Liver (tissue), 9 donors: ENCODE data around the gene RIC8B. TPM values are rescaled to one million over a fixed set of nuclear protein-coding genes. Genes with fewer than 3 reads are reported as not detected.

ENCODE experiments used
- DNase-seq: peaks from one replicate; pipeline ENCODE4 v3.0.0-alpha.2; 2017; ENCODE audit warnings: low spot score
- H3K27ac ChIP-seq, 2 donors: one replicate each; pipeline ENCODE4 v1.7.0; 2013; ENCODE audit warnings: inconsistent platforms in 2 of 2, low read length in 2 of 2, control low read depth in 1 of 2, low read depth in 1 of 2, mild to moderate bottlenecking in 1 of 2
- H3K27me3 ChIP-seq, 4 donors: one replicate each; pipeline versions ENCODE4 v1.6.1 to v1.7.0; 2013; ENCODE audit warnings: low read length in 3 of 4, inconsistent platforms in 1 of 4, mild to moderate bottlenecking in 1 of 4, moderate library complexity in 1 of 4; ENCODE audit not compliant: control insufficient read depth in 4 of 4, insufficient read depth in 4 of 4
- H3K36me3 ChIP-seq, 4 donors: one replicate each; pipeline versions ENCODE4 v1.6.1 to v1.7.0; 2013; ENCODE audit warnings: low read length in 3 of 4, mild to moderate bottlenecking in 3 of 4, low read depth in 1 of 4, moderate library complexity in 1 of 4; ENCODE audit not compliant: control insufficient read depth in 4 of 4, insufficient read depth in 3 of 4
- H3K4me1 ChIP-seq, 4 donors: one replicate each; pipeline versions ENCODE4 v1.6.1 to v1.7.0; 2013; ENCODE audit warnings: low read length in 3 of 4, mild to moderate bottlenecking in 3 of 4, moderate library complexity in 1 of 4; ENCODE audit not compliant: control insufficient read depth in 4 of 4, insufficient read depth in 4 of 4
- H3K4me3 ChIP-seq, 3 donors: one replicate each; pipeline versions ENCODE4 v1.6.1 to v1.7.0; 2013; ENCODE audit warnings: low read length in 3 of 3, control low read depth in 1 of 3, low read depth in 1 of 3, mild to moderate bottlenecking in 1 of 3
- H3K9ac ChIP-seq, 2 donors: one replicate each; pipeline ENCODE4 v1.7.0; 2013; ENCODE audit warnings: low read length in 2 of 2, mild to moderate bottlenecking in 2 of 2, moderate library complexity in 2 of 2, control low read depth in 1 of 2, low read depth in 1 of 2
- H3K9me3 ChIP-seq, 4 donors: one replicate each; pipeline versions ENCODE4 v1.6.1 to v1.7.0; 2013; ENCODE audit warnings: low read length in 3 of 4; ENCODE audit not compliant: control insufficient read depth in 4 of 4
- EGR1 ChIP-seq, 2 donors: IDR thresholded peaks; 2 replicates each; pipeline ENCODE4 v1.6.1; 2016 to 2018; ENCODE audit warnings: antibody characterized with exemption in 2 of 2, low read depth in 2 of 2
- FOXA1 ChIP-seq: IDR thresholded peaks from 2 replicates; pipeline ENCODE4 v1.6.1; 2016; ENCODE audit warnings: antibody characterized with exemption
- FOXA2 ChIP-seq: IDR thresholded peaks from 2 replicates; pipeline ENCODE4 v1.6.1; 2016; ENCODE audit warnings: antibody characterized with exemption
- GABPA ChIP-seq, 2 donors: IDR thresholded peaks in 1 of 2; conservative IDR thresholded peaks in 1 of 2; 2 replicates each; pipeline ENCODE4 v1.6.1; 2016; ENCODE audit warnings: antibody characterized with exemption in 2 of 2, mild to moderate bottlenecking in 1 of 2, moderate library complexity in 1 of 2
- HNF4A ChIP-seq, 2 donors: conservative IDR thresholded peaks; 2 replicates each; pipeline ENCODE4 v1.6.1; 2016; ENCODE audit warnings: antibody characterized with exemption in 2 of 2, mild to moderate bottlenecking in 2 of 2
- HNF4G ChIP-seq: IDR thresholded peaks from 2 replicates; pipeline ENCODE4 v1.6.1; 2016; ENCODE audit warnings: antibody characterized with exemption
- JUND ChIP-seq, 2 donors: IDR thresholded peaks; 2 replicates each; pipeline ENCODE4 v1.6.1; 2016; ENCODE audit warnings: antibody characterized with exemption in 2 of 2
- NR2F2 ChIP-seq: IDR thresholded peaks from 2 replicates; pipeline ENCODE4 v1.6.1; 2016; ENCODE audit warnings: antibody characterized with exemption
- RAD21 ChIP-seq, 2 donors: IDR thresholded peaks; 2 replicates each; pipeline ENCODE4 v1.6.1; 2016; ENCODE audit warnings: antibody characterized with exemption in 2 of 2, mild to moderate bottlenecking in 2 of 2
- RXRA ChIP-seq, 2 donors: IDR thresholded peaks; 2 replicates each; pipeline ENCODE4 v1.6.1; 2017 to 2018; ENCODE audit warnings: antibody characterized with exemption in 2 of 2, mild to moderate bottlenecking in 1 of 2
- SP1 ChIP-seq: IDR thresholded peaks from 2 replicates; pipeline ENCODE4 v1.6.1; 2018; ENCODE audit warnings: antibody characterized with exemption, mild to moderate bottlenecking
- TAF1 ChIP-seq: conservative IDR thresholded peaks from 2 replicates; pipeline ENCODE4 v1.6.1; 2016; ENCODE audit warnings: antibody characterized with exemption, mild to moderate bottlenecking
- YY1 ChIP-seq: IDR thresholded peaks from 2 replicates; pipeline ENCODE4 v1.6.1; 2016; ENCODE audit warnings: antibody characterized with exemption, mild to moderate bottlenecking
- WGBS: extraction: QIAGEN DNeasy Blood & Tissue Kit; methylation state at CpG from one replicate; pipeline ENCODE4 v1.1.7; 2013; 5-methylcytosine and 5-hydroxymethylcytosine counted together
- polyA plus RNA-seq, 2 donors: library from polyadenylated mRNA; stranded (reverse) in 1 of 2; unstranded in 1 of 2; fragments of 200-250 nt in 1 of 2; fragments of >200 nt in 1 of 2; fragmentation: Nextera tagmentation in 1 of 2; extraction: Ambion mirVana in 1 of 2; gene quantifications; one replicate each; pipeline versions ENCODE4 v1.2.1 to v1.2.3, GENCODE V29; 2013 to 2015
- total RNA-seq, 2 donors: library from RNA; depleted of rRNA; stranded (reverse); fragments of >200 nt; gene quantifications; one replicate each; pipeline ENCODE4 v1.2.3, GENCODE V29; 2014
- TF ChIP-seq, protein P1 (sequence below): fragments of 150-350 bp; IDR thresholded peaks from 2 replicates; pipeline ENCODE4 v1.5.1; 2017; ENCODE audit warnings: improper control_type of control experiment, low read depth, low read length; ENCODE audit not compliant: missing input control
- TF ChIP-seq, protein P2 (sequence below): IDR thresholded peaks from 2 replicates; pipeline ENCODE4 v1.6.1; 2016; ENCODE audit warnings: antibody characterized with exemption
- TF ChIP-seq, protein P3 (sequence below): IDR thresholded peaks from 2 replicates; pipeline ENCODE4 v1.6.1; 2016; ENCODE audit warnings: antibody characterized with exemption
- TF ChIP-seq, protein P4 (sequence below): IDR thresholded peaks from 2 replicates; pipeline ENCODE4 v1.6.1; 2016; ENCODE audit warnings: antibody characterized with exemption
- TF ChIP-seq, protein P5 (sequence below): IDR thresholded peaks from 2 replicates; pipeline ENCODE4 v1.6.1; 2016; ENCODE audit warnings: antibody characterized with exemption, mild to moderate bottlenecking
- donor health status: healthy.
- donor health status: healthy.
- donor health status: healthy.
- donor health status: healthy.
- donor health status: healthy.

Gene RIC8B
- total and polyA plus RNA-seq, 4 donors: 2.7 to 15.1 (median 4.2) TPM

DNA sequence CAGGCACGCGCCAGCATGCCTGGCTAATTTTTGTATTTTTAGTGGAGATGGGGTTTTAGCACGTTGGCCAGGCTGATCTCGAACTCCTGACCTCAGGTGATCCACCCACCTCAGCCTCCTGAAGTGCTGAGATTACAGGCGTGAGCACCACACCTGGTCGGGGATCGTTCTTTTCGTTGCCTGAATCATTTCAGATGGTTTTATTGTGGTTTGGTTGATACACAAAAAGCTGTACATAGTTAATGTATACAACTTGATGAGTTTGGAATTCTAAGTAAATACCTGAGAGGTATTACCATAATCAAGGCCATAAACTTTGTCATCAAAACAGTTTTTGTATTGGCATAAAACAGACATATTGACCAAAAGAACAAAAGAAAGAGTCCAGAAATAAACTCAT is 63.3 kb downstream of the RIC8B start:
- 93% methylated on average over 8 of the region's 8 CpGs for WGBS

More for the DNA sequence above, 63.3 kb downstream of the RIC8B start:
- Histone ChIP-seq H3K27ac (no peak overlapping the region), H3K9me3 (no peaks in the 10 kb centered on the region), H3K9ac (no peak overlapping the region), H3K4me1 (peaks cover 5 to 16% (median 13%) of the 10 kb centered on the region in 4 donors), H3K27me3 (no peaks in the 10 kb centered on the region), H3K4me3 (no peak overlapping the region), H3K36me3 (peaks cover 0 to 3% (median 0%) of the 10 kb centered on the region in 4 donors)
- no peak for DNase-seq
- TF ChIP-seq, protein P1, sequence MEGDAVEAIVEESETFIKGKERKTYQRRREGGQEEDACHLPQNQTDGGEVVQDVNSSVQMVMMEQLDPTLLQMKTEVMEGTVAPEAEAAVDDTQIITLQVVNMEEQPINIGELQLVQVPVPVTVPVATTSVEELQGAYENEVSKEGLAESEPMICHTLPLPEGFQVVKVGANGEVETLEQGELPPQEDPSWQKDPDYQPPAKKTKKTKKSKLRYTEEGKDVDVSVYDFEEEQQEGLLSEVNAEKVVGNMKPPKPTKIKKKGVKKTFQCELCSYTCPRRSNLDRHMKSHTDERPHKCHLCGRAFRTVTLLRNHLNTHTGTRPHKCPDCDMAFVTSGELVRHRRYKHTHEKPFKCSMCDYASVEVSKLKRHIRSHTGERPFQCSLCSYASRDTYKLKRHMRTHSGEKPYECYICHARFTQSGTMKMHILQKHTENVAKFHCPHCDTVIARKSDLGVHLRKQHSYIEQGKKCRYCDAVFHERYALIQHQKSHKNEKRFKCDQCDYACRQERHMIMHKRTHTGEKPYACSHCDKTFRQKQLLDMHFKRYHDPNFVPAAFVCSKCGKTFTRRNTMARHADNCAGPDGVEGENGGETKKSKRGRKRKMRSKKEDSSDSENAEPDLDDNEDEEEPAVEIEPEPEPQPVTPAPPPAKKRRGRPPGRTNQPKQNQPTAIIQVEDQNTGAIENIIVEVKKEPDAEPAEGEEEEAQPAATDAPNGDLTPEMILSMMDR: no peak
- TF ChIP-seq RAD21 (IDR thresholded peaks at IDR 0.05) (no peak), FOXA2 (no peak), HNF4G (no peak), SP1 (no peak), HNF4A (conservative IDR thresholded peaks at IDR 0.05) (no peak), TAF1 (no peak), GABPA (IDR thresholded peaks at IDR 0.05 in 1 of 2, conservative IDR thresholded peaks at IDR 0.05 in 1 of 2) (no peak), FOXA1 (no peak), RXRA (IDR thresholded peaks at IDR 0.05) (no peak), EGR1 (IDR thresholded peaks at IDR 0.05; ENCODE audit: low read depth in 2 of 2) (no peak), JUND (IDR thresholded peaks at IDR 0.05) (no peak), YY1 (no peak), NR2F2 (no peak)
- TF ChIP-seq, protein P2, sequence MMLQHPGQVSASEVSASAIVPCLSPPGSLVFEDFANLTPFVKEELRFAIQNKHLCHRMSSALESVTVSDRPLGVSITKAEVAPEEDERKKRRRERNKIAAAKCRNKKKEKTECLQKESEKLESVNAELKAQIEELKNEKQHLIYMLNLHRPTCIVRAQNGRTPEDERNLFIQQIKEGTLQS: no peak
- TF ChIP-seq, protein P3, sequence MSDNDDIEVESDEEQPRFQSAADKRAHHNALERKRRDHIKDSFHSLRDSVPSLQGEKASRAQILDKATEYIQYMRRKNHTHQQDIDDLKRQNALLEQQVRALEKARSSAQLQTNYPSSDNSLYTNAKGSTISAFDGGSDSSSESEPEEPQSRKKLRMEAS: no peak
- TF ChIP-seq, protein P4, sequence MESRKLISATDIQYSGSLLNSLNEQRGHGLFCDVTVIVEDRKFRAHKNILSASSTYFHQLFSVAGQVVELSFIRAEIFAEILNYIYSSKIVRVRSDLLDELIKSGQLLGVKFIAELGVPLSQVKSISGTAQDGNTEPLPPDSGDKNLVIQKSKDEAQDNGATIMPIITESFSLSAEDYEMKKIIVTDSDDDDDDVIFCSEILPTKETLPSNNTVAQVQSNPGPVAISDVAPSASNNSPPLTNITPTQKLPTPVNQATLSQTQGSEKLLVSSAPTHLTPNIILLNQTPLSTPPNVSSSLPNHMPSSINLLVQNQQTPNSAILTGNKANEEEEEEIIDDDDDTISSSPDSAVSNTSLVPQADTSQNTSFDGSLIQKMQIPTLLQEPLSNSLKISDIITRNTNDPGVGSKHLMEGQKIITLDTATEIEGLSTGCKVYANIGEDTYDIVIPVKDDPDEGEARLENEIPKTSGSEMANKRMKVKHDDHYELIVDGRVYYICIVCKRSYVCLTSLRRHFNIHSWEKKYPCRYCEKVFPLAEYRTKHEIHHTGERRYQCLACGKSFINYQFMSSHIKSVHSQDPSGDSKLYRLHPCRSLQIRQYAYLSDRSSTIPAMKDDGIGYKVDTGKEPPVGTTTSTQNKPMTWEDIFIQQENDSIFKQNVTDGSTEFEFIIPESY: no peak
- TF ChIP-seq, protein P5, sequence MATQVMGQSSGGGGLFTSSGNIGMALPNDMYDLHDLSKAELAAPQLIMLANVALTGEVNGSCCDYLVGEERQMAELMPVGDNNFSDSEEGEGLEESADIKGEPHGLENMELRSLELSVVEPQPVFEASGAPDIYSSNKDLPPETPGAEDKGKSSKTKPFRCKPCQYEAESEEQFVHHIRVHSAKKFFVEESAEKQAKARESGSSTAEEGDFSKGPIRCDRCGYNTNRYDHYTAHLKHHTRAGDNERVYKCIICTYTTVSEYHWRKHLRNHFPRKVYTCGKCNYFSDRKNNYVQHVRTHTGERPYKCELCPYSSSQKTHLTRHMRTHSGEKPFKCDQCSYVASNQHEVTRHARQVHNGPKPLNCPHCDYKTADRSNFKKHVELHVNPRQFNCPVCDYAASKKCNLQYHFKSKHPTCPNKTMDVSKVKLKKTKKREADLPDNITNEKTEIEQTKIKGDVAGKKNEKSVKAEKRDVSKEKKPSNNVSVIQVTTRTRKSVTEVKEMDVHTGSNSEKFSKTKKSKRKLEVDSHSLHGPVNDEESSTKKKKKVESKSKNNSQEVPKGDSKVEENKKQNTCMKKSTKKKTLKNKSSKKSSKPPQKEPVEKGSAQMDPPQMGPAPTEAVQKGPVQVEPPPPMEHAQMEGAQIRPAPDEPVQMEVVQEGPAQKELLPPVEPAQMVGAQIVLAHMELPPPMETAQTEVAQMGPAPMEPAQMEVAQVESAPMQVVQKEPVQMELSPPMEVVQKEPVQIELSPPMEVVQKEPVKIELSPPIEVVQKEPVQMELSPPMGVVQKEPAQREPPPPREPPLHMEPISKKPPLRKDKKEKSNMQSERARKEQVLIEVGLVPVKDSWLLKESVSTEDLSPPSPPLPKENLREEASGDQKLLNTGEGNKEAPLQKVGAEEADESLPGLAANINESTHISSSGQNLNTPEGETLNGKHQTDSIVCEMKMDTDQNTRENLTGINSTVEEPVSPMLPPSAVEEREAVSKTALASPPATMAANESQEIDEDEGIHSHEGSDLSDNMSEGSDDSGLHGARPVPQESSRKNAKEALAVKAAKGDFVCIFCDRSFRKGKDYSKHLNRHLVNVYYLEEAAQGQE: no peak
